HG03469 (cell line): ENCODE measurements around the gene KMT2C.
"Not testable (repeated sequence)": the region's sequence is repeated elsewhere in the genome, so short reads cannot be mapped to it uniquely, and the experiment has no call there.

ENCODE experiments used
- ATAC-seq: cut with Tn5 transposase; IDR thresholded peaks from one replicate; pipeline ENCODE4 v1.9.1; 2021; ENCODE audit warnings: mild to moderate bottlenecking, moderate library complexity, moderate number of reproducible peaks; ENCODE audit not compliant: unreplicated experiment

The KMT2C gene

DNA sequence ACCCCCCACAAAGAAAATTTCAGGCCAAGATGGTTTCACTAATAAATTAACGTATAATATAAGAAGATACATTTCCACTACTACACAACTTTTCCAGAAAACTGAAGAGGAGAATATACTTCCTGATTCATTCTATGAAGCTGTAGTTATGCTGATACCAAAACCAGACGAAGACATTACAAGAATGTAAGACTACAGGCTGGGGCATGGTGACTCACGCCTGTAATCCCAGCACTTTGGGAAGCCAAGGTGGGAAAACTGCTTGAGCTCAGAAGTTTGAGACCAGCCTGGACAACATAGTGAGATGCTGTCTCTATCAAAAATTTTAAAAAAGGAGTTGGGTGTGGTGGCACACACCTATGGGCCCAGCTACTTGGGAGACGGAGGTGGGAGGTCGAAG, 201.4 kb downstream of the KMT2C start:
- not testable (repeated sequence) for ATAC-seq

DNA sequence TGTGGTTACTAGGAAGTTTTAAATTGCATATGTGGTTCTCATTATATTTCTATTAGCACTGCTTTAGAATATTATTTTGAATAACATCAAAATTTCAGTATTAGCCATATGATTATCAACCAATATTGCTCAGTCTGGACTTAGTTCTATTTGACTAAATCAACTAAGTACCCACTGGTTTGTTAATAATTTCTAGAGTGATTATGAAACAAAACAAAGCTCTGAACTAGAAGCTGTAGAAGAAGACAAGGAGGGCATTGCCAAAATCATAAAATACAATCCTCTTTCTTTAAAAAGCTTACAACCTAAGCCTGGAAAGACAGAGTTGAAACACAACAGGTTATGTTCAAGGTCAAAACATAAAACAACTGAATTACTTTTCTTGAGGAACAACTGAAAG, 204.7 kb downstream of the KMT2C start:
- ATAC-seq = no peak

DNA sequence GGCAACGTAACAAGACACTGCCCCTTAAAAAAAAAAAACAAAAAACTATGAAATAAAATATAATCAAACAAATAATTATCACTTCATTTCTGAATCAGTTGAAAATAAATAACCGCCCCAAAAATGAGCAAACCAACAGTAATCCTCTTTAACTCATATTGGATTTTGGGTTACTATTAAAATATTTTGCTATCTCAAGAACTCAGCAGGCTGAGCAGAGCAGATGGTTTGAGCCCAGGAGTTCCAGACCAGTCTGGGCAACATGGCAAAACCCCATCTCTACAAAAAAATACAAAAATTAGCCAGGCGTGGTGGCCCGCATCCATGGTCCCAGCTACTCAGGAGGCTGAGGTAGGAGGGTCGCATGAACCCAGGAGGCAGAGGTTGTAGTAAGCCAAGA, 216.2 kb downstream of the KMT2C start:
- ATAC-seq = not testable (repeated sequence)

DNA sequence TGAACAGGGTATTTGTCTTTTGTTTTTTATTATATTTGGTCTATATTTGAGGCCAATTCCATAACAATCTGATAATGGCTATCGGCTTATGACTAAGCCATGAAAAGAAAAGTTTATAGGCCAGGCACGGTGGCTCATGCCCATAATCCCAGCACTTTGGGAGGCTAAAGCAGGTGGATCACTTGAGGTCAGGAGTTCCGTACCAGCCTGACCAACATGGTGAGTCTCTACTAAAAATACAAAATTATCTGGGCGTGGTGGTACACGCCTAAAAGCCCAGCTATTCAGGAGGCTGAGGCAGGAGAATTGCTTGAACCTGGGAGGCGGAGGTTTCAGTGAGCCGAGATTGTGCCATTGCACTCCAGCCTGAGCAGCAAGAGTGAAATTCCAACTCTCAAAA, 227.0 kb downstream of the KMT2C start:
- not testable (repeated sequence) for ATAC-seq

DNA sequence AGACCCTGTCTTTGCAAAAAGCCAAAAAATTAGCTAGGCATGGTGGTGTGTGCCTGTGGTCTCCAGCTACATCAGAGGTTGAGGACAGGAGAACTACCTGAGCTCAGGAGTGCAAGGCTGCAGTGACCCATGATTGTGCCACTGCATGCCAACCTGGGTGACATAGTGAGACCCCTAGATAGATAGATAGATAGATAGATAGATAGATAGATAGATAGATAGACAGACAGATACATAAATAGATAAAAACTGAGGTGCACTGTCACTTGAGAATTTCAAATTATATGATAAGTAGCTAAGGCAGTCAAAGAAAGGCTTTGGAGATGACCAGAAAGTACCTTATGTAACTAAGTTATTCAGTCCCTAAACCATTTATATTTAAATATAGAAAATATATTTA, 231.4 kb downstream of the KMT2C start:
- ATAC-seq = not testable (repeated sequence)

DNA sequence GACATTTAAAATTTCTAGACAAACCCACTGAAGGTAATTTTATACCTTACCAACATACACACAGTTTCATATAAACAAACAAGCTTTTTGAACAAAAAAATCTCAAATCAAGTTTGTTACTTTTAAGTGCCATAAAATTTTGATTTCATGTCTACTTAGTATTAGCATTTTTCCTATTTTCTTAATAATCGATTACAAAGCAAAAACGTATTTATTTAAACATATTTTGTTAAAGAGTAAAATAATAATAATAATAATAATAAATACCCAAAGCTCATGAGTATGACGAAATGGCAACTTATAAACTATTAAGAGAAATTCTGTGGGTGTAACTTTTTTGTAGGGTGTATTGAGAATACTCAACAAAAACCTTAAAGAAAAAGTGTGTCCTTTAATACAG, 232.7 kb downstream of the KMT2C start:
- ATAC-seq = no peak

DNA sequence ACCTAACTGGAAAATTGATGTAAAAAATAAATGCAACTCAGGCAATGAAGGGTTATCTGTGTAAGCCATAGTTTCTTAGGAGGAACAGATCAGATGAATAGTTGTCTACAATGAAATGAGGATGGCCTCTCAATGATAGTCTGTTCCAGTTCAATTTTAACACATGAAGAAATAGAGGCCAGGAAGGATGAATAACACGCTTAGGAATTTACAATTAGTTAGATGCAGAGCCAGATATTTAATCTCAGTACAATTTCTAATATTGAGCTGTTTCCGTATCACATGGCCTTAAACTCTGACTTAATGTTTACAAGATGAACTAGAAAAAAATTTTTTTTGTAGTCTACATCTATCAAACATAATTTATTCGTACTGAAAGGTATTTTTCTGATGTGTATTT, 233.7 kb downstream of the KMT2C start:
- no peak for ATAC-seq

DNA sequence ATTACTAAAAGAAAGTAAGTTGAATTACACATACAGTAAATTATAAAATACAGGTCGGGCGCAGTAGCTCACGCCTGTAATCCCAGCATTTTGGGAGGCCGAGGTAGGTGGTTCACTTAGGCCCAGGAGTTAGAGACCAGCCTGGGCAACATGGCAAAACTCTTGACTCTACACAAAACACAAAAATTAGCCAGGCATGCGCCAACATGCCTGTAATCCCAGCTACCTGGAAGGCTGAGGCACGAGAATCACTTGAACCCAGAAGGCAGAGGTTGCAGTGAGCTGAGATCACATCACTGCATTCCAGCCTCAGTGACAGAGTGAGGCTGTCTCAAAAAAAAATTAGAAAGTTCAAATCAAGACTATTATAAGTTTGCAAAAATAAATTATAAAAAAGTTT, 235.4 kb downstream of the KMT2C start:
- no peak for ATAC-seq

DNA sequence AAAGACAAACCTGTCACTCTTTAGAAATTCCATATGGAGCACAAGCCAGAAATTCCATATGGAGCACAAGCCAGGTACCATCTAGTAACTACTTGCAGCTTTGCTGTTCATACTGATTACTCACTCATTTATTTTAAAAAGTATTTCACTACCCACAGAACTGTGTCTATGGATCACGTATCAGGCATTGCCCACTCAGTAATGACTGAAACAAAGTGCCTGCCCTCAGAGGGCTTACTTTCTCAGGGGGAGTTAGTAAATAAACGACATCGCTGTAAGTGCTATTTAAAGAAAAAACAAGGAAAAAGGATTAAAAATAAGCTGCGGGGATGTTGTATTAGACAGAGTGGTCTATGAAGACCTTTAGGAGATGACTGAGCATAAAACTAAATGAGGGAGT, 239.4 kb downstream of the KMT2C start:
- ATAC-seq = no peak

DNA sequence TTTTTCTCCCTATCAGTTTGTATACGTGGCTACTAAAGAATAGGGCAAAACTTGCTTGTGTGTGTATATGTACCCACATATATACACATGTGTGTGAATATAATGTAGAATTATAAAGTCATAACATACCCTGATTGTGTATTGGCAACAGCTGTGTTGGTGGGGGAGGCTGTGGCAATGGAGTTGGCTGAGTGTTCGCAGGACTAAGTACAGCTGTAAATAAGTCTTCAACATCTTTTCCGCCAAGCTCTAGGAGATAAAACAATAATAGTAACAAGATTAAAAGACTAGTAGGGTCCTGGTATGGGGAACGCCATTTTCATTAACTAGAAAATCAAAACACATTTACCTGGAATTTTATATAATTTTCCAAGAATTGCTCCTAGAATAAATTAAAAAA, 241.9 kb downstream of the KMT2C start:
- ATAC-seq = no peak

DNA sequence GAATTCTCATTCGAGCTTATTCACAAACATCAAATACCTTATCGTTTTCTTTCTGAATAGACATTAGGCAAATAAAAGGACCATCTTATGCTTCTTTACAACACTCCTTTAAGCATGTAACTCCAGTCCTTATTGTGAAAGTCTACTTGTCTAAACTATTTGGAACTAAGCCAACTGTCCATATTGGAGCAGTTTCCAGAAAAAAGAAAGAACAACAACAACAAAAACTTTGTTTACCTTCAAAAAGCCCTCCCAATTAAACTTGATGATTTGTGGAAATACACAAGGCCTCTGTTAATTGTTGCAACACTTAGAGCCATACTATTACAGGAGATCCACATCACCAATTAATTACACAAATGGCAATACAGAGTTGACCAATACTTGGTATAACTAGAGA, 246.7 kb downstream of the KMT2C start:
- no peak for ATAC-seq

DNA sequence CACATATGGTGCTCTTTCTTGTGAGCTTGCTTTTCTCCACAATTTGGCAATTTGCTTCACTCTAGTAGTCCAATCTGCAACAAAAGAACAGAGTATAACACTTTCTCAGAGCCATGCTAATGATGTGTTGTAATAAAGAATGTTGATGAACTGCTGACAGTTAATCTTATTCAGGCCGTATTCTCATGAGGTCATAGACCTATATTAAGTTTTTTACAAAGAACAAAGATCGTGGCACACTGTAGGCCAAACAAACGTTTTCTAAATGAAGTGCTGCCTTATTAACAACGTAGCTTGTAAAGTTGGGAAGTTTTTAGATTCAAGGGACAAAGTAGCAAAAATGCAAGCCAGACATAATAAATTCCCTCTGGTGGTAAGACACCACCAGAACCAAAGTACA, 250.2 kb downstream of the KMT2C start:
- ATAC-seq = no peak

DNA sequence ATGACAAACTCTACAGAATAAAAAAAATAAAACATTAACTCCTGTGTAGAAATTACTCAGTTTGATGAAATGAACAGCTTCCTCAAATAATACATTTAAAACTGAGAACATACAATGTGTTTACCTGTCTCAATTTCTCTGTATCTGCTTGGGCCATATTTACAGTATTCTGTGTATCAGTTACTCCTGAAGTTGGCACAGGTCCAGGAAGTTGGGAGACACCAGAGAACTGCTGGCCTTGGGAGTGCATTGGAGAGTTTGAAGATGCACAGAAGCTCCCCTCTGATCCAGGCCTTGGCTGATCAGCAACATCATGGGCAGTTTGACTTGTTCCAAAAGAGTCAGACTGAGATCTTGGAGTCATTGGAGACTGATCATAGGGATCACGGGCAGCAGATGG, 255.2 kb downstream of the KMT2C start:
- ATAC-seq = no peak

DNA sequence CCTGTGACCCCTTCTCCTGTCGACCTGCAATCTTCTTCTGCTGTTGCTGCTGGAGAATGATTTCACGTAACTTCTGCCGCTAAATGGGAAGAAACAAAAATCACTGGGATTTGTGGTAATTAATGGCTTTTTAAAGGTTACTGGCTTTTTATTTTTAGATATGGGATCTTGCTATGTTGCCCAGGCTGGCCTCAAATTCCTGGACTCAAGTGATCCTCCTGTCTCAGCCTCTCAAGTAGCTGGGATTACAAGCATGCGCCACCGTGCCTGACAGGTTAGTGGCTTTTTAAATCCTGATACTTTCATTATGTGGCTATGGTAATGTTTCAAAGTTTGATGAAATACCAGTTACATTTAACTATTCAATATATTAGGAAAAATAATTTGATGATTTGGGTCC, 255.8 kb downstream of the KMT2C start:
- ATAC-seq = no peak

DNA sequence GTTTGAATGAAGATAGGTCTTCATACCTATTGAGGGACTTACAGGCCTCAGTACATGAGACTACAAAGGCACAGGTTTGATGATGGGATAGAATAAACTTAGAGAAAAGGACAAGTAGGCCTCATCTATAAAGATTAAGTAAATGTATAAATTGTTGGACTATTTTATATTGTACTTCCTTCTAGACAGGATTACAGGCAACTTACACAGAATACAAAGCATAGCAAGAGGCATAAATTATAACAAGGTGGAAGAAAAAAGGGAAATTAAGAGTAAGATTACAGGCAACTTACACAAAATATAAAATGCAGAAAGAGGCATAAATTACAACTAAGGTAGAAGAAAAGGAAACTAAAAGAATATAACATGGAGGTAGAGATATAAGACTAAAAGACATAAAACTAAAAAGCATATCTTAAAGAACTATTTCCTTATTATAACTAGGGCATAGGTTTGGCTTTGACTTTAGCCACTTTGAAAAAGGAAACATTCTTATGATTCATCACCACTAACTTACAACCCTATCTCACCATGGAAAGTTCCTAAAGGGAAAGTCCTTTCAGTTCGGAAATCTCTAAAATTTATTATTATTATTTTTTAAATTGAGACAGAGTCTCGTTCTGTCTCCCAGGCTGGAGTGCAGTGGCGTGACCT, 257.3 kb downstream of the KMT2C start:
- no peak for ATAC-seq

DNA sequence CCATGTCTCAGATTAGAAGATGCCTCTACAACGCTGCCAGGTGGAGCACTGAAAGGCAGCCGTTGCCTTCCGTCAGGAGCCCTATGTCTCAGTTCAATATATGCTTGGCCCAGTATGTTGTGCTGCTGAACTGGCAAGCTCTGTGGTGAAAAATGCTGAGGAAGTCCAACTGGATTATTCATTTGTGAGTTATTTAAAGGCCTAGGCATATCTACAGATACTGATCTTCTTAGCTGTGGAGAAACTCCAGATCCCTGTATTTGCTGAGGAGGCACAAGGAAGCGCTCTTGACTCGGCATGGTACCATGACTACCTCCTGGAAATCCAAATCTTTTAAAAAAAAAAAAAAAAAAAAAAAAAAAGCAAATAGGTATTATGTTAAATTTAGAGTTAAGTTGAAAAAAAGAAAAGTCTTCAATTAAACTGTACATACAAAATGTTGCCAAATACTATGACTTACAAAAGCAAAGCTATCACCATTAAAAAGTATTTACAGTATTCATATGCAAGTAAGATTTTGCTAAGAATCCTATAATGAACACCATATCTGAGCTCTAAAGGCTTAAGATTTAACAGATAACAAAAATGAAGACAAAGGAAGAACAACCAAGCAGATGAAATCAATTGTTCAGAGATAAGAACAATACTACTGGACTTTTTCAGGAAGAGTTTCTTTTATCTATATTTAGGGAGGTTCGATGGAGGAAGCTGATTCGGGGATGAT, 258.0 kb downstream of the KMT2C start:
- ATAC-seq = no peak

DNA sequence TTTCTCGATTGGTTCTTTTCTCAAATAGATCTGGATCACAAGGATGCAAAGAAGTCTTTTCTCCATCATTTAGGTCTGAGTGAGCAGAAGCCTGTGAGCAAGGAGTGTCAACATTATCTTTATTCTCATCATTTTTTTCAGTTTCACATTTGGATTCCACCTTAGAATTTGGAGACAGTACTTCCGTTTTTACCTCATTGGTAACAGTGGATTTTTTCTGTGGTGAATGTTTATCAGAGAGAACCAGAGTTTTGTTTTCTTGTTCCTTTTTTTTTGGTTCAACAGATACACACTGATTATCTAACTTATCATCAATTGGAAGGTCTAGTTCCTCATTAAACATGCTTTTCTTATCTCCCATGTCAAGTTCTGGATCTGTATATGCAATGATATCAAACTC, 259.0 kb downstream of the KMT2C start:
- ATAC-seq = peak; percentile 55

DNA sequence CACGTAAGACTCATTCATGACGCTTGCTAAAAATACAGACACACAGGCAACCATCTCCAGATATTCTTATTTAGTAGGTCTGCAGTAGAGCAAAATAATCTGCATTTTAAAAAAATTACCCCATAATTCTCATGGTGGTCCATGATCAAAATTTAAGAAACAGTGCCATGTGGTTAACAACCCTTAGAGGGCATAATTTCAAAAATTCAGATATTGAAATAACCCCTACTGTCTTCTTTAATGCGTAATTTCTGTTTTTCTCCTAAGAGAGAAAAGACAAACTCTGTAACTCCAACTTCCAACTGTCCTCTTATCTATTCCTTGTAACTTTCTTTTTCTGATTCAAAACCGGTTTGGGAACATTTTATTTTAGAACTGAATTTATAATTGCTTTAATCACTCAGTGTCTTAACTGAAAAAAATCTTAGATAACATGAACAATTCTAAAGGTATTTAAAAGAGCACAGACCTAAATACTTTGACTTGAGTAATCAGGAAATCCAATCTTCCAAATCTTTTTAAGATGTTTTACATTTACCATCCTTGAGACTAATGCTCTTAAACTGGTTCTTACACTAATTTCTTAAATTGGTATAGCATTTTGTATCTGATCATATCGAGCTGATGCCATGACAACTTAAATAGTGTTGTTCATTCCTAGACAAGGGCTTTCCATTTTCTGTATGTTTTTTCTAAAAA, 262.3 kb downstream of the KMT2C start:
- no peak for ATAC-seq

DNA sequence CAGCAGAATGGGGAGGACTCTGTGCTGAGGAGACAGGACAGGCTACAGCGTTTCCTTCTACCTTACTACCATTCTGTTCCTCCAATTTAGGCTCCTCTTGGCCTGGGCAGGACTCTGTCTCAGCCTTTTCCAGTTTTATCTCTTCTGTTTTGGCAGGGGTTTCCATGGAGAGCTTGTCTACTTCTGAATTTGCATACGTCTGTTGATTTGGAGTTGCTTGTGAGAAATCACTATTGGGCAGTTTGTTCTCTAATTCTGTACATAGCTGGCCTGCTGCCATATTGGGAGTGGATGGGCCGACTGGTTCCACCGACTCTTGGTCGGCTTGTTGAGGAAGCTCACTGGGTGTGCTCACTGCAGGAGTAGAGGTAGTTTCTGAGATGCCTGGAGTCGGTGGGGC, 273.5 kb downstream of the KMT2C start:
- ATAC-seq = no peak

DNA sequence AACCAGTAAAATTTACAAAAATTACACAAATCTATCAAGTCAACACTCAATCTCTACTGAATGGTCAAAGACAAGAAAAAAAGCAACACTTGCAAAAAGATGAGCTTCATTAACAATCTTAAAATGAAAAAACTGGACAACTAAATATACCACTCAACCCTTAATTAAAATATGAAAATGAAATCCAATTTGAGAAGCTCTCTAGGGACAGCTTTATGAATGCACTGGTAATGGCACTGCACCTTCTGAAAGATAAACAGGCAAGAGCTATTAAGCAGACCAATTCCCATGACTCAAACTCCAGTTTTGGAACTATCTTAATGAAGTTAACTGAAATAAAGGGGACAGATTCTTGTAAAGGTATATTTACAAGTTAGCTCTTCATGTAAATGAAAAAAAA, 274.6 kb downstream of the KMT2C start:
- ATAC-seq = no peak

DNA sequence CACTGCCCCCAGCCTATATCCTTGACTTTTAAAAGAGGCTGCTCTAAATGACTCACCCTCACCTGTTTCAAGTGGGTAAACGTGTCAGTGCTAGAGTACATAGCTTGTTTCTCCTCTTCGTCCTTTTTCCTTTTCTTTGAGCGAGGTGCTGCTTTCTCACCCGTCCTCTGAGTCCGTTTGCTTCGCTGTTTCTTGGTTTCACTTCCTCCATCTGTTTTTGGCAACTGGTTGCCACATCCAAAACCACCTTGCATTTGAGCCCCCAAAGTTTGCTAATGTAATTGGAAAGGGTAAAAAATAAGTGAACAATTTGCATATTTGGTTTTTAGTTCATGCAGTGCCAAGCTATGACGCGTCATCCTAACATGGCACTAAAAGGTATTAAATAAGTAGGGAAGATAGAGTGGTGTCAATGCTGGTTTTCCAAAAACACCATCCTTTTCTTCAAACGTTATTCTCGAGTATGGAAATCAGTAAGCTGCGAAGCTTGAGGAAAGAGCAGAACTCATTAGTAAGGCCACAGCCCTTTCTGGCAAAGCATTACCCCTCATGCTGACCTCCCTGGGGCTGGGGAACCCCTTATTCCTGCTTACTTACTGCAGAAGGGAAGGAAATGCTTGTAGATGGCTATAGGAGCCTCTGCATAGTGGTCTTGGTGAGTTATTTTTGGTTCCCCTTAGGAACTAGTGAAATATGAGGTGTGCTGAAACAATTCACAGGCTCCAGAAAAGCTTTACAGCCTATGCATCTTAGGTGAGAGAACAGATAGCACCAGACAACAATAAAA, 276.8 kb downstream of the KMT2C start:
- peak; percentile 76 for ATAC-seq
